ENCODE results near the gene CATSPER1.

- TF ChIP-seq EZH2 (IDR thresholded peaks at IDR 0.05; ENCODE audit: low read depth) = no peak
- TF ChIP-seq CTCF (conservative IDR thresholded peaks at IDR 0.05) = no peak
These were observed 12.5 kb downstream of the CATSPER1 start for GRCh38 chr11:66013762-66014100.
